ENCODE data around the gene KLK10.
A peak's percentile ranks its signal among the peaks of the same experiment; 100 is the strongest.

The KLK10 gene

GRCh38 chr19:51025809-51026553 is 6.5 kb upstream of the KLK10 start:
- no peak for DNase-seq (ENCODE audit: low read depth)

- DNase-seq (ENCODE audit: low read depth): no peak
Measured at GRCh38 chr19:51025401-51025800, 5.9 kb upstream of the KLK10 start.

GRCh38 chr19:51024924-51025323 is 5.4 kb upstream of the KLK10 start:
- no peak for DNase-seq (ENCODE audit: low read depth)

GRCh38 chr19:51023946-51024345 is 4.4 kb upstream of the KLK10 start:
- no peak for DNase-seq (ENCODE audit: low read depth)

- DNase-seq (ENCODE audit: low read depth): no peak
Measured at GRCh38 chr19:51022526-51022925, 3.0 kb upstream of the KLK10 start.

GRCh38 chr19:51020988-51021651 is 1.6 kb upstream of the KLK10 start:
- DNase-seq (ENCODE audit: low read depth): peak; percentile 11

- DNase-seq (ENCODE audit: low read depth): no peak
Measured at GRCh38 chr19:51018745-51019543, 565 bp downstream of the KLK10 start.

- DNase-seq (ENCODE audit: low read depth): no peak
Measured at GRCh38 chr19:51016798-51017683, 2.5 kb downstream of the KLK10 start.

GRCh38 chr19:51015691-51016267 is 3.7 kb downstream of the KLK10 start:
- DNase-seq (ENCODE audit: low read depth): no peak

GRCh38 chr19:51014242-51014641 is 5.3 kb downstream of the KLK10 start:
- DNase-seq (ENCODE audit: low read depth): no peak

GRCh38 chr19:51012661-51013190 is 6.8 kb downstream of the KLK10 start:
- DNase-seq (ENCODE audit: low read depth): no peak

- no peak for DNase-seq (ENCODE audit: low read depth)
Measured at GRCh38 chr19:51010066-51010795, 9.3 kb downstream of the KLK10 start.

GRCh38 chr19:51009061-51009891 is 10.2 kb downstream of the KLK10 start:
- DNase-seq (ENCODE audit: low read depth): no peak

- no peak for DNase-seq (ENCODE audit: low read depth)
Measured at GRCh38 chr19:51007488-51007887, 12.0 kb downstream of the KLK10 start.

- no peak for DNase-seq (ENCODE audit: low read depth)
Measured at GRCh38 chr19:51006406-51006805, 13.1 kb downstream of the KLK10 start.

- no peak for DNase-seq (ENCODE audit: low read depth)
Measured at GRCh38 chr19:51005248-51005647, 14.3 kb downstream of the KLK10 start.

GRCh38 chr19:51003316-51003715 is 16.2 kb downstream of the KLK10 start:
- DNase-seq (ENCODE audit: low read depth): no peak

GRCh38 chr19:51002542-51003311 is 16.8 kb downstream of the KLK10 start:
- no peak for DNase-seq (ENCODE audit: low read depth)

- DNase-seq (ENCODE audit: low read depth): no peak
Measured at GRCh38 chr19:51002089-51002532, 17.4 kb downstream of the KLK10 start.

Data from HS-5 (cell line).